IPS-11a (cell line): Measurements from ENCODE around the gene SEPTIN3.

ENCODE experiments used
- H3K4me3 ChIP-seq: one replicate; pipeline ENCODE4 v1.5.1; 2013; ENCODE audit warnings: low read depth, low read length, control low read depth

The SEPTIN3 gene, protein sequence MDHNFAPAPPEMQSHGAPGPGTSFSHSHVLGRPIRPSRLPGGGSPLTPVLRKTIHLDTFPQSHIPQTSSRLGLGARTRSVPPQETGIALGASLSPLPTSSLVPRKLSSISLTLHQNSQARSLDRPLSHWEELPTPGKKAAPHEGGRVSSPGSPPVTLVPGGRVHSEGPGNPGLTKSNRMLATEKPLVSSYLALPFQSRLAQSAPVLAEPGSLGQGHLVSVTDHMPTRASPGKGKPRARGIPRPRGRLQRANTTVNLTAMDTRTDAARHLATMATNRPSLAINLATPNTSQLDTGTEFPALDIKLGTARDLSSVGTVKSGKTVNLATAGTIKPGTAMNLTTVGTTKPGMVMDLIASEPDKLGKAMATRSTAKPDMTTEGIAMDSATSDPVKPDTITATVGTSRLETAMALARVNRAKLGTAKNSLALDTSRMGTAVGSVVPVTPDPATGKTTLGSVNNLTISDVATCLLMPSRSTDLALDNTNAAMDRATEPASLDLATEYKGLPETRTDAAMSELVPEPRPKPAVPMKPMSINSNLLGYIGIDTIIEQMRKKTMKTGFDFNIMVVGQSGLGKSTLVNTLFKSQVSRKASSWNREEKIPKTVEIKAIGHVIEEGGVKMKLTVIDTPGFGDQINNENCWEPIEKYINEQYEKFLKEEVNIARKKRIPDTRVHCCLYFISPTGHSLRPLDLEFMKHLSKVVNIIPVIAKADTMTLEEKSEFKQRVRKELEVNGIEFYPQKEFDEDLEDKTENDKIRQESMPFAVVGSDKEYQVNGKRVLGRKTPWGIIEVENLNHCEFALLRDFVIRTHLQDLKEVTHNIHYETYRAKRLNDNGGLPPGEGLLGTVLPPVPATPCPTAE

DNA sequence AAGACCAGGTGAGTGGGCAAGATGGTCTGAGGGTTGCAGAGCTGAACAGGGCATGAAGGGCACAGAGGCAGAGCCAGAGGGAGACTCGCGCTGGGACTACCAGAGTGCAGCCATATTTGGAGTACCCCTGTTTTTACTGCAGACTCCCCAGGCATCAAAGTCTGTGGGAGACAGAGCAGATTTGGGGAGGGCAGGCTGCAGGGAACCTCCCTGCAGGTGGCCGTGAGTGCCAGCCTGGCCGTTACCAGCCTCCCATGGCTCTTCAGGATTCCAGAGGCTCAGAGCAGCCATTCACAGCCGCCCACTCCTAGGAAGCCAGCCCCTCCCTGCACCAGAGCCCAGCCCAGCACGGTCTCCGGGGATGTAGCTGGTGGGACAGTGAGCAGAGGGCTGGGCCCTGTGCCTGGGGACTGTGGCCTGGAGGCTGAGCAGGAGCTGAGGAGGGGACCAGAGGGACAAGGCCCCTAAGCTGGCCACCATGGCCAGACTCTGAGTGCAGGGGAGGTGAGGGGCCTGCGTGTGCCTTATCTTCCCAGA is at the start of gene SEPTIN3:
Gene SEPTIN3, plus strand, starts transcription at position 334 of the 537 bp plus-strand sequence. CDS start 2,050 bp downstream, outside the sequence.
- no peak within 1 kb of the TSS for H3K4me3 ChIP-seq

DNA sequence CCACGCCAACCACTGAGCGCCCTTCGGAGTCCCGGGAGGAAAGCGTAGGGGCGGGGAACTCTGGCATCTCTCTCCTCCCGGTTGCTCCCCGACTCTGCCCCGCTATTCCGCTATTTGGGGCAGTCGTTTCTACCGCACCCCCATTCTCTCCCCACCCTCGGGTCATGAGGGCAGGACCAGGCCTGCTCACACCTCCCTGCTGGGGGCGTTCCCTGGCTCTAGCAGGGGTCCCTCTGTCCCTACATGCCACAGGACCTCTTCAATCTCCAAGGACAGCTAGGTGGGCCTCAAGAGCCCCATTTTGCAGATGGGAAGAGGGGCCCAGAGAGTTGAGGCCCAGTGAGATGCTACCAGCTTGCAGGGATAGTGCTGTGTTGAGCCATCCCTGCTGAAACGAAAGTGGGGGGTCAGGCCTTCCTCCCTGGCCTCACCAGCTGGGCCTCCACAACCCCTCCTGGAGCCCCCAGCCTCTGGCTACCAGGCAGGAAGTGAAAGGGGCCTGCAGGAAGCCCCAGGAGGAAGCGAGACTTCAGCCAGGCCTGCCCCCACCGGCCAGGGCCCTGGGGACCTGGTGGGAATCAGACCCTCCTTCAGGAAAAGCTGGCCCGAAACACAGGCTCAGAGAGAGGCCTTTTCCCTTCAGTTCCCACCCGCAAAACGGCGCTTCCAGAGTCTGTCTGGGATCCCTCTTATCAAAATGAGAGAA is 48.8 kb upstream of the SEPTIN3 start:
- H3K4me3 ChIP-seq, result peak overlapping the region; percentile 17

DNA sequence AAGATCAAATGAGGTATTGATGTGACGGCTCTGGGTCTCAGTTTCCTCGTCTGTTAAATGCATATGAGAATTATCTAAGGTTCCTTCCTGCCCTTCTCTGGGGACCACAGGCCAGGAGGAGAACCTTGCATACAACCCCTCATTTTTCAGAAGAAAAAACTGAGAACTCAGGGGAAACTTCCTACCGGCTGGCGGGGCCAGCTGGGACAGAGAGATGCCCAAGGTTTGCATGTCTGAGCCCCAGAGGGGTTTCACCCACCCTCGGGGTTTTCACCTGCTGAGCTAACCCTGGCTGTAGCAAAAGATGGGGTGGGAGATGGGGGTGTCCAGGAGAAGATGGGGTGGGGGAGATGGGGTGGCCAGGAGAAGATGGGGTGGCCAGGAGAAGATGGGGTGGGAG is 46.9 kb upstream of the SEPTIN3 start:
- H3K4me3 ChIP-seq, result no peak overlapping the region

GRCh38 chr22:41922940-41923594 is 46.2 kb upstream of the SEPTIN3 start:
- no peak overlapping the region for H3K4me3 ChIP-seq

DNA sequence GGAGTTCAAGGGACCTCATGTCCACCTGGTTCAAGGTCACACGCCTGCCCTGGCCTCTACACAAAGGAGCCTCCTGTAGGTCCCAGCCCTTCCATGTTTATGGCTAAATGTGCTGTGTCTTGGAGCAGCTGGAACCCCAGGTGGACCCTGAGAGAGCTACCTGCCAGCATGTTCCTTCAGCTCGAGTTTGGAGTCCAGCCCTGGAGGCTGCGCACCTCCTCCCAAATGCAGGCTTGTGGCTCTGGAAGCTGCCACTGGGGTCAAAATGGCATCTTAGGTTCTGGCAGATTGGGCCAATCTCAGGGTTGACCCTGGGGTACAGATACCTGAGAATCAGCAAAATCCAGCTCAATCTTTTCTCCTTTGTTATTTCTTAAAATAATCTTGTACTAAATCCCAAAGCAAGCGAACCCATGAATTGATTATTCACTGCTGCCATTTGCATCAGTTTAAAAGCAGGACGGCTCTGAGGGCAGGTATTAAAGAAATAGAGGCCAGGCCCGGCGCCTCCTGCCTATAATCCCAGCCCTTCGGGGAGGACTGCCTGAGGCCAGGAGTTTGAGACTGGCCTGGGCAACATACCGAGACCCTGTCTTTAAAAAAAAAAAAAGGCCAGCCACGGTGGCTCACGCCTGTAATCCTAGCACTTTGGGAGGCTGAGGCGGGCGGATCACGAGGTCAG is 45.5 kb upstream of the SEPTIN3 start:
- no peak overlapping the region for H3K4me3 ChIP-seq

GRCh38 chr22:41925783-41926460 is 43.3 kb upstream of the SEPTIN3 start:
- peak overlapping the region; percentile 13 for H3K4me3 ChIP-seq

DNA sequence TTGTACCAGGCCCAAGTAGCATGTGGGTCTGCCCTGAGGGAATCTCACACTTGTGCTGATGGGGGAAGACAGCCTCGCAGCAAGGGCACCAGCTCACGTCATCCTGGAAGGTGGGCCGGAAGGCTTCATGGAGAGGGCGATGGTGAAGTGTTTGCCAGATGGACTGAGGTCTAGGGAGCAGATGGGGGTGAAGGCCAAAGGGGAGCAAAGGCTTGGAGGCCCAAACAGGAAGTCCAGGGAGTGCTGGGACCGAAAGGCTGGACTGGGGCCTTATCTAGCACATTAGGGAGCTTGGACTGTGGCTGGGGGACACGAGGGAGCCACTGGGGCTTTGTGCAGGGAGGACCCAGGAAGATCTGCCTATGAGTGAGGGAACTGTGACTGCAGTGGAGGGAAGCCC is 41.4 kb upstream of the SEPTIN3 start:
- no peak overlapping the region for H3K4me3 ChIP-seq

- H3K4me3 ChIP-seq, result no peak overlapping the region
Observed at GRCh38 chr22:41928593-41929417, 40.4 kb upstream of the SEPTIN3 start.

DNA sequence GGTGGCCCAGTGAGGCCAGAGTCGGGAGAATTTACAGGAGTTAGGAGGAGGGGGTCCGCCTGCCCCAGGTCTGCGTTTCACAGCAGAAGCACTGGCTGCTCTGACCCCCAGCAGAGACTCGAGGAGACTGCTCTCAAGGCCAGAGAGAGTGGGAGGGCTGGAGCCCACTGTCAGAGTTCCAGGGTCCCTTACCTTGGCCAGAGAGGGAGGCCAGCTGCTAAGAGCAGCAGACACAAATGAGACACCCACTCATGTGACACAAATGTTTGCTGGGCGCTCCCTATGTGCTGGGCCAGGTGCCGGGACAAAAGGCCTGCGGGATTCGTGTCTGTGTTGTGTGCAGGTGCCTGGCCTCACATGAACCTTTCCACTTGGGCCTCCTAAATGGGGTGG is 39.8 kb upstream of the SEPTIN3 start:
- no peak overlapping the region for H3K4me3 ChIP-seq

DNA sequence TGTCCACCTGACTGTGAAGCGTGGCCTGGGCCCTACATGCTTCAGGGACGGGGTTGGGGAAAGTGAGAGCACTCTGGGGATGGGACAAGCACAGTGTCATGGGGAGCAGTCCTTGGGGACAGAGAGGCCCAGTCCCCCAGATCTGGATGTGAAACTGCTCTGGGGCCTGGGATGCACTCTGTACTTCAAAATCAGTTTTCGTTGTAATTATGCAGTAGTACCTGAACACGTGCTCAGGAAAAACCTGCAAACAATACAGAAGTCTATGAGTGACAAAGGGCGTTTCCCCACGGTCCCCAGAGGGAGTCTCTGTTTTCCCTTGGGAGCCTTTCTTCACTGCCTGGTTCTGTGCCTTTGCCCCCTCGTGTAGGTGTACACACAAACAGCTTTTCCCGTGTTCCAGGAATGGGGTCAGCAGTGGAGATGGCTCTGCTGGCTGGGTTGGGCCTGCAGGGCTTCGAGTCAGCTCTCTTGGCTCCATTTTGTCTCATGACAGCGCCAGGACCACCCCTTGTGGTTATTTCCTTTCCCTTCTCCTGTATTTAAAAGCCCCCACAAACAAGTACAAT is 37.5 kb upstream of the SEPTIN3 start:
- no peak overlapping the region for H3K4me3 ChIP-seq

- H3K4me3 ChIP-seq, result no peak overlapping the region
Observed at GRCh38 chr22:41932353-41932752, 36.9 kb upstream of the SEPTIN3 start.

DNA sequence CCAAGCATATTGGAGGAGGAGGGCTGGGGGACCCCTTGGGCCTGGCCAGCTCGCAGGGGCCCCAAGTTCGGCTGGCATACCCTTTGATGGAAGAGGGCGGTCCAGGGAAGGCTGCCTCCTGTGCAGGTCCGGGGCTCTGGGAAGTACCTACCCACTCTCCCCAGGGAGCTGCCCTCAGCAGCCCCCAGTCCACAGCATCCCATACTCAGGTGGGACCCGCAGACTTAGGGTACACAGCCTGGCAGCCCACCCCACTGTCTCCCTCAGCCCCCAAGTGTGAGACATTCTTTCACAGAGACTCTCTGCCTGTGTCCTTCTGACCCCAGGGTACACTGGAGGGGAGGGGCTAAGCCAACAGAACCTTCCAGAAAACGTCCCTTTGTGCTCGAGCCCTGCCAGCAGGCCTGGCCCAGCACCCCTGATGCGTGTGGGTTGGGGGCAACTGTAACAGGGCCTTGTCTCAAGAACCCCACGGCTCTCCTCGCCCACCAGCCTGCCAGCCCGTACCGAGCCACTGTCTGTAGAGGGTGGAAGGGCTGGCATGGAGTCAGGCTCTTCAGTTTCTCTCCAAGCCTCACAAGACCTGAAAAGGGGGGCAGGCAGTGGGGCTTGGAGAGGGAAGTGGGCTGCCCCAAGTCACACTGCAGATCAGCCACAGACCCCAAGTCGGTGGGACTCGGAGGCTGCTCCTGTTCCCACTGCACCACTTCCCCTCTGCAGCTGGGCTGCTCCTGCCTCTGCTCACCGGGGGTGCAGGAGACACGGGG is 35.6 kb upstream of the SEPTIN3 start:
- H3K4me3 ChIP-seq, result no peak overlapping the region

- H3K4me3 ChIP-seq, result no peak overlapping the region
Observed at GRCh38 chr22:41934284-41935014, 34.8 kb upstream of the SEPTIN3 start.

- H3K4me3 ChIP-seq, result no peak overlapping the region
Observed at GRCh38 chr22:41935015-41935351, 34.3 kb upstream of the SEPTIN3 start.

- no peak overlapping the region for H3K4me3 ChIP-seq
Observed at GRCh38 chr22:41935509-41935908, 33.7 kb upstream of the SEPTIN3 start.

- H3K4me3 ChIP-seq, result no peak overlapping the region
Observed at GRCh38 chr22:41936894-41937169, 32.4 kb upstream of the SEPTIN3 start.
